Epithelial cell of esophagus (primary cell): Measurements from ENCODE around the gene RNF214.

Experiments
- DNase-seq: peaks from one replicate; pipeline ENCODE4 v3.0.0; 2010; ENCODE audit warnings: low read depth
- H3K4me3 ChIP-seq: 2 replicates; pipeline ENCODE4 v1.5.1; 2011; ENCODE audit warnings: mild to moderate bottlenecking, low read length, control low read depth
- TF ChIP-seq, protein P1 (sequence below): IDR thresholded peaks from 2 replicates; pipeline ENCODE4 v1.5.1; 2011; ENCODE audit warnings: low read depth, mild to moderate bottlenecking, low read length, control low read depth, inconsistent platforms; ENCODE audit not compliant: insufficient read depth; ENCODE audit errors: missing control alignments

RNF214 gene

DNA sequence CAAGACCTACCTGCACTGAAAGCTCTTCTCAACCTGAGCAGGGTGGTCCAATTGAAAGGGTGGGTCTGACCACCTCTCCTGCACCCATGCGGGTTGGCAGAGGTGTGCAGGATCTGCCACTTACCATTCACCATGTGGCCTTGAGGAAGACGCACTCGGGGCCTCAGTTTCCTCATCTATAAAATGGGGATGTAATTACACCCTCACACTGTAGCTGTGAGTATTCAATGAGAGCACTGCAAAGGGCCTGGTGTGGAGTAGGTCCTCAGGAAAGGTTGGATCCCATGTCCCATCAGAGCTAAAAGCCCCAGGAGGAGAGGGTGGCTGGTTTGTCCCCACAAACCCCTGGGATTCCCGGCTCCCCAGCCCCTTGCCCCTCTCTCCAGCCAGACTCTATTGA, 33.9 kb upstream of the RNF214 start:
- TF ChIP-seq, protein P1, sequence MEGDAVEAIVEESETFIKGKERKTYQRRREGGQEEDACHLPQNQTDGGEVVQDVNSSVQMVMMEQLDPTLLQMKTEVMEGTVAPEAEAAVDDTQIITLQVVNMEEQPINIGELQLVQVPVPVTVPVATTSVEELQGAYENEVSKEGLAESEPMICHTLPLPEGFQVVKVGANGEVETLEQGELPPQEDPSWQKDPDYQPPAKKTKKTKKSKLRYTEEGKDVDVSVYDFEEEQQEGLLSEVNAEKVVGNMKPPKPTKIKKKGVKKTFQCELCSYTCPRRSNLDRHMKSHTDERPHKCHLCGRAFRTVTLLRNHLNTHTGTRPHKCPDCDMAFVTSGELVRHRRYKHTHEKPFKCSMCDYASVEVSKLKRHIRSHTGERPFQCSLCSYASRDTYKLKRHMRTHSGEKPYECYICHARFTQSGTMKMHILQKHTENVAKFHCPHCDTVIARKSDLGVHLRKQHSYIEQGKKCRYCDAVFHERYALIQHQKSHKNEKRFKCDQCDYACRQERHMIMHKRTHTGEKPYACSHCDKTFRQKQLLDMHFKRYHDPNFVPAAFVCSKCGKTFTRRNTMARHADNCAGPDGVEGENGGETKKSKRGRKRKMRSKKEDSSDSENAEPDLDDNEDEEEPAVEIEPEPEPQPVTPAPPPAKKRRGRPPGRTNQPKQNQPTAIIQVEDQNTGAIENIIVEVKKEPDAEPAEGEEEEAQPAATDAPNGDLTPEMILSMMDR = no peak
- DNase-seq = no peak
- no peak overlapping the region for H3K4me3 ChIP-seq

DNA sequence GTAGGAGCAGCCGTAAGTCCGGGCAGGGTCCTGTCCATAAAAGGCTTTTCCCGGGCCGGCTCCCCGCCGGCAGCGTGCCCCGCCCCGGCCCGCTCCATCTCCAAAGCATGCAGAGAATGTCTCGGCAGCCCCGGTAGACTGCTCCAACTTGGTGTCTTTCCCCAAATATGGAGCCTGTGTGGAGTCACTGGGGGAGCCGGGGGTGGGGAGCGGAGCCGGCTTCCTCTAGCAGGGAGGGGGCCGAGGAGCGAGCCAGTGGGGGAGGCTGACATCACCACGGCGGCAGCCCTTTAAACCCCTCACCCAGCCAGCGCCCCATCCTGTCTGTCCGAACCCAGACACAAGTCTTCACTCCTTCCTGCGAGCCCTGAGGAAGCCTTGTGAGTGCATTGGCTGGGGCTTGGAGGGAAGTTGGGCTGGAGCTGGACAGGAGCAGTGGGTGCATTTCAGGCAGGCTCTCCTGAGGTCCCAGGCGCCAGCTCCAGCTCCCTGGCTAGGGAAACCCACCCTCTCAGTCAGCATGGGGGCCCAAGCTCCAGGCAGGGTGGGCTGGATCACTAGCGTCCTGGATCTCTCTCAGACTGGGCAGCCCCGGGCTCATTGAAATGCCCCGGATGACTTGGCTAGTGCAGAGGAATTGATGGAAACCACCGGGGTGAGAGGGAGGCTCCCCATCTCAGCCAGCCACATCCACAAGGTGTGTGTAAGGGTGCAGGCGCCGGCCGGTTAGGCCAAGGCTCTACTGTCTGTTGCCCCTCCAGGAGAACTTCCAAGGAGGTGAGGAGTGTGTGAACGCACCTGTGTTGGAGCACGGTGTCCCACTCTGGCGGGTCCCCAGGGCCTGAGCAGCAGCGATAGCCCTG, 33.2 kb upstream of the RNF214 start, which contains the start of gene TAGLN:
Gene TAGLN, plus strand, starts transcription at position 318 of the 863 bp plus-strand sequence. CDS start 3,644 bp downstream, outside the sequence.
- DNase-seq = peak; percentile 87
- H3K4me3 ChIP-seq = no peak within 1 kb of the TSS
- TF ChIP-seq, protein P1 = no peak

DNA sequence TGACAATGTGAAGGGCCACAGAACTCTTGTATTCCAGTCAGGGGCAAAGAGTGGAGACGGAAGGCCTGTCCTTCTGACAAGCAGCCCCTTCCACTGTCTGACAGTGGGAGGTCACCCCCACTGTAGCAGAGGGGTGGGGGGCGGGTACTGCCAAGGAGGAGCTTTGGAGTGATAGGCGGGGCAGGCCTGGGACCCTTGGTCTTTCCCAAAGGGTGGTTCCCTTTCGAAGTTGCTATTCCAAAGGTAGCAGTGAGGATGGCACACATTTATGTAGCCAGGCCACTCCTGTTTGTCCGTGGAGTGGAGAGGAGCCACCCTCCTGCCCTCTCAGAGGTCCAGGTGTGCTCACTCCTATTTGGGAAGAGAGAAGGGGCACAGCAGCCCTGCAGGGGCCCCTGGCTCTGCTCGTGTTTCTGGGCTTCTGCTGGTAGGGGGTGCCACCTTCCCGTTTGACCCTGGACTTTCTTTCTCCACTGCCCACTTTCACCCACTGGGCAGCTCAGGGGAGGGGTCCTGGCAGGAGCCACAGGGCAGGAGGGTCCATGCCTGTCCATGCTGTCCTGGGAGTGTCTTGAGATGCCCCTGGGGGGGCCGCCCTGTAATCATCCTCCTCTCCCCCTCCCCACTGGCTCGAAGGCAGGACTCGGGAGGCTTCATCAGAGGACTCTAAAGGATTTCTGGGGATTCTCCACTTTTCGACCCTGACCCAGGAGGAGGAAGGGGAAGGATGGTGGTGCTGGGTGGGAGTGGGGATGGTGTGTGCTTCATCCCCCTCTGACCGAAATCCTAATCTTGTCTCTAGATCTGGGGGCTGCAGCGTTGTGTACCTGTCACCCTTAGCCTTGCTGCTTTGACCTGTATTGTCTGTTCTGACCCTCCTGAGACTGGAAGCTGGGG, 32.3 kb upstream of the RNF214 start:
- TF ChIP-seq, protein P1 = no peak
- no peak overlapping the region for H3K4me3 ChIP-seq
- DNase-seq = no peak

DNA sequence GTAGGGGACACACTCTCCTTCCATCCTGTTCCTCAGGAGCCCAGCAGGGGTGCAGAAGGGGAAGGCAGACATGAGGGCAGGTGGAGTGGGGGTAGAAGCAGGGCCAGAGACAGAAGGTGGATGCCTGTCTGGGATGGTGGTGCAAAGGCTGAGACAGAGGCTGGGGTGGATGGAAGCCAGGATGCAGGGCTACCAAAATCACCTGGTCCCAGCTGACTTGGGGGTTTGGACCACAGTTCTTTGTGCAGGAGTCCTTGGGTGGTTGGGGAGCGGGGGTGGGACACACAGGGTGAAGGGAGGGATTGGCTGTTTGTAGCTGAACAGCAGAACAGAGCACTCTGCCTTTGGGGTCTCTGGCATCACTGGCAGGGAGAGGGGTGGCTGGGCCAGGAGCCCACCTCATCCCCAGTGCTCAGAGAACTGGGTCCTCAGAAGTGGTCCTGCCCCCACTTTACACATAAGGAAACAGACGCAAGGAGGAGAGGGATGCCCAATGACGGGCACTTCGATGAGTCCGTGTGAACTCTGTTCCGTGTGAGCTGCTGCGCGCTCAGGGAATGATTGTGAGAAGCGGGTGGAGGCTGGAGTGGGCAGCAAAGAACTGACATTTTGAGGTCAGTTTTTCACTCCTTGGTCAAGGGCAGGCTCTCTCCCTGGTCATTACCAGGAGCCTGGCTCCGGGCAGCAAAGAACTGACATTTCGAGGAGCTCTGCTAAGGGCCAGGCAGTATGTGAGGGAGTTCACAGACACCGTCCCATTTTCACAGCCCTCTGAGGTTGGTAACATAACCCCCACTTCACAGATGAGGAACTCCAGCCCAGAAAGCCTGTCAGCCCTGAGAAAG, 31.4 kb upstream of the RNF214 start:
- no peak overlapping the region for H3K4me3 ChIP-seq
- DNase-seq = no peak
- TF ChIP-seq, protein P1 = no peak

DNA sequence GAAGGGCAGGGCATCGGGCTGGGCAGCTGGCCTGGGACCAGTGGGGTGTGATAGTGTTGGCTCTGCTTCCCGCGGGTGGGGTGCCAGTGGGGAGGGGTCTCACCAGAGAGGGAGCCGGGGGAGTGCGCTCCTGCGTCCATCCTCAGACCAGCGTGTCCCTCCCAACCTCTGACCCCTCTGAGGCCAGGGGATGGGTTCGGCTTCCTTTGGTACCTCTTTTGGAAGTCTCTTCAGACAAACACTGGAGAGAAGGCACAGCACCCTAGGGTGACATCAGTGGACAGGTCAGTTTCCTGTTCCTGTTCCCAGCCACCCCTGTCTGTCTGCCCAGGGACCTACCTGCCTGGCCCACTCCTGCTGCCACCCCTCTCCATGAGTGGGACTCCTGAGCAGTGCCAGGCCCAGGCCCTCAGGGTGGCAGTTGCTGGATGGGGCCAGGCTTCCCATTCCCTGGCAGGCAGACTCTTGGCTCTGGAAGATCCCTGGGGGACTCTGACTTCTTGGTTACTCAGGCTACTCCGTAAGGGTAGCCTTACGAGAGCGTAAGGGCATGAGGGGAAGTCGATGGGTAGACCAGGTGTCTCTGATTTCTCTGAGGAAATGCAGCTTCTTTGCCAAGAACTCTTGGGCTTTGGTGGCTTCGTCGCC, 30.7 kb upstream of the RNF214 start:
- H3K4me3 ChIP-seq = no peak overlapping the region

More for the DNA sequence above, 30.7 kb upstream of the RNF214 start:
- TF ChIP-seq, protein P1 = no peak
- no peak for DNase-seq
